GM19099 (cell line): ENCODE data around the gene PDF.

Experiments
- POLR2A ChIP-seq: IDR thresholded peaks from 3 replicates; pipeline ENCODE4 v1.6.1; 2011; ENCODE audit warnings: low read depth; ENCODE audit not compliant: insufficient read length; ENCODE audit errors: extremely low read depth

Gene PDF, protein sequence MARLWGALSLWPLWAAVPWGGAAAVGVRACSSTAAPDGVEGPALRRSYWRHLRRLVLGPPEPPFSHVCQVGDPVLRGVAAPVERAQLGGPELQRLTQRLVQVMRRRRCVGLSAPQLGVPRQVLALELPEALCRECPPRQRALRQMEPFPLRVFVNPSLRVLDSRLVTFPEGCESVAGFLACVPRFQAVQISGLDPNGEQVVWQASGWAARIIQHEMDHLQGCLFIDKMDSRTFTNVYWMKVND

DNA sequence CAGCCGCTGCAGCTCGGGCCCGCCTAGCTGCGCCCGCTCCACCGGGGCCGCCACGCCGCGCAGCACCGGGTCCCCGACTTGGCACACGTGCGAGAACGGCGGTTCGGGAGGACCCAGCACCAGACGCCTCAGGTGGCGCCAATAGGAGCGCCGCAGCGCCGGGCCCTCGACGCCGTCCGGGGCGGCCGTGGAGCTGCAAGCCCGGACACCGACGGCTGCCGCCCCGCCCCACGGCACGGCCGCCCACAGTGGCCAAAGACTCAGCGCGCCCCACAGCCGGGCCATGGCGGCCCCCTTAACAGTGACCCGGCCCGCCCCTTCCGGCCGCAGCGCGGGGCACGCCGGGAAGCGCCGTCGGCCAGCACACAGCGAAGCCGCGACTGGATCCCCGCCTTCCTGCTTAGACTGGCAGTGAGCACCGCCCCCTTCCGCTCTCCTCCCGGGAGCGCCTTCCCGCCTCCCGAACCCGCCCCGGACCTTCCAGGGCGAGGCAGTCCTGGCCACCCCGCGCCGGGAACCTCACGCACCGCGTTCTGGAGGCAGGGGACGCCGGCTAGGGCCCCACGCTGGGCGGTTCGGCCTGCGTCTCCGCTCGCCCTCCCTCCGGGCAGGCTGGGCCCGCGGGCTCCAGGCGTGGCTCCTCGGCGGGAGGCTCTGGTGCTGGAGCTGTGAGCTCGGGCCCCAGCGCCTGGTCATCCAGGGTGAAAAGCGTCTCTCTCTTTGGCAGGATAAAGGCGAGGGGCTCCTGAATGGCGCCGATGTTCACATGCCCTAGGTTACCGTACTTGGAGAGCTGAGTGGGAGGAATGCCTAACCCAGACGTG lies at the start of gene PDF:
PDF (minus strand) TSS at position 303 of the 824 bp plus-strand sequence; CDS start at position 285, 18 bp downstream.
- TF ChIP-seq POLR2A: peak; percentile 85

DNA sequence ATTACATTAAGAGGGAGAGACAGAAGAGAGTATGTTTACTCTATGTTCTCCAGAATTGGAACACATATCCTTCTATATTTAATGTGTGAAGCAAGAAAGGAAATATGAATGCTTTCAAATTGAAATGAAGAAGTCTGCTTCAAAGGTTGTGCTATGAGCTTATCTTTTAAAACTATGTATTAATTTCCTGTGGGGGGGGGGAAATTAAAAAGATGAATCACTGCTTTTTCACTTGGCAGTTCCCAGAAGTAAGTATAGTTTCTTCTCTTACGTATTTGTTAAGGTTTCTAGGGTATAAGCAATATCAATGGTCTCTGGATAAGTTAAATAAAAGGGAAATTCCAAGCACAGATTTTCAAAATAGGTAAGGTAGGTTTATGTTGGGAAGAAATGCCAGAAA lies 48.4 kb upstream of the PDF start:
- no peak for TF ChIP-seq POLR2A

DNA sequence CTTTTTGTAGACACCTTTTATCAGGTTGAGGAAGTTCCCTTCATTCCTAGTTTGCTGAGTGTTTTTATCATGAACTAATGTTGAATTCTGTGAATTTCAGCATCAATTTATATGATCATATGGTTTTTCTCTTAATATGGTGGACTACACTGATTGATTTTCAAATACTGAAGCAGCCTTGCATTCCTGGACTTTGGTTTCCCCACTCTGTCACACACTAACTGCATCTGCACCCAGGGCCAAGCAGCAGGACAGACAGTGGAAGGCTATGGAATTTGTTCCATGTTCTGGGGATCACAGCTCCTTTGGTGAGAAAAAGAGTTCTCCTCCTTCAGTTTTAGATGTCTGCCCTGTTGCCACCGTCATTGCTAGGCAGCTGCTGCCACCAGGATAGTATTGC lies 47.6 kb upstream of the PDF start:
- TF ChIP-seq POLR2A: no peak

DNA sequence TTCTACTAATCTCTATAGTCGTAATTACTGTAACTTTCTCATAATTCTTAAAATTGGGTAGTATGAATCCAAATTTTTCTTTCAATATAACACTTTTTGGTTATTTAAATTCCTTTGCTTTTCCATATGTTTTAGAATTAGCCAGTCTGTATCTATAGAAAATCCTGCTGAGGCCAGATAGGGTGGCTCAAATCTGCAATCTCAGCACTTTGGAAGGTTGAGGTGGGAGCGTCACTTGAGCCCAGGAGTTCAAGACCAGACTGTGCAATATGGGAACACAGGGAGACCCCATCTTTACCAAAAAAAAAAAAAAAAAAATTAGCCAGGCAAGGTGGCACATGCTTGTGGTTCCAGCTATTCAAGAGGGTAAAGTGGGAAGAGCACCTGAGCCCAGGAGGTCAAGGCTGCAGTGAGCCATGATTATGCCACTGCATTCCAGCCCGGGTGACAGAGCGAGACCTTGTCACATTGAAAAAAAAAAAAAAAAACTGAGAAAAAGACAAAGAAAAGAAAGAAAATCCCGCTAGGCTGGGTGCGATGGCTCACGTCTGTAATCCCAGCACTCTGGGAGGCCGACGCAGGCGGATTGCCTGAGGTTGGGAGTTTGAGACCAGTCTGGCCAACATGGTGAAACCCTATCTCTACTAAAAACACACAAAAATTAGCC lies 46.1 kb upstream of the PDF start:
- TF ChIP-seq POLR2A: no peak

DNA sequence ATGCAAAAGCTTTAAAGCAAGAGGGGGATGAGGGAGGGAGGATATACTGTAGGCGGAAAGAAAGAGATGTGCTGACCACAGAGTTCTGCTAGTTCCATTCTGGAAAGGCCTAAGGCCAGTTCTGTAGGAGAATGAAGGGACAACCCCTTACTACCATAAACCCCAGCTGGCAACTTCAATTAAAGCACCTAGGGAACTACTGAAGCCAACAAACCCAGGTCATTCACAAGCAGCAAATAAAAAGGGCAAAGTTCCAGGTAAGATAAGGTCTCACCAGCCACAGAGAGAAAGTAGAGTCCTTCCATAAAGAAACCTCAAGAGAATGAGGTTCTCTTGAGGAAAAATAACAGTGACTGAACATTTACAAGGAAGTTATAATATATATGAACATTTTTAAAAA lies 42.6 kb upstream of the PDF start:
- no peak for TF ChIP-seq POLR2A

DNA sequence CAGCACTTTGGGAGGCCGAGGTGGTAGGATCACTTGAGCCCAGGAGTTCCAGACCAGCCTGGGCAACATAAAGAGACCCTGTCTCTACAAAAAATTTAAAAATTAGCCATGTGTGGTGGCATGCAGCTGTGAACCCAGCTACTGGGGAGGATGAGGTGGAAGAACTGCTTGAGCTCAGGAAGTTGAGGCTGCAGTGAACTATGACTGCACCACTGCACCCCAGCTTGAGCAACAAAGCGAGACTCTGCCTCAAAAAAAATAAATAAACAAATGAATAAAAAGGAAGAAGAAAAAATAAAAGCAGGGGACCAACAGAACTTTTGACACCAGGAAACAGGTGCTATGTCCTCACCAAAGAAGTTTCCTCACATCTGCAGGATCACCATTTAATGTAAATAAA lies 41.2 kb upstream of the PDF start:
- TF ChIP-seq POLR2A: no peak

DNA sequence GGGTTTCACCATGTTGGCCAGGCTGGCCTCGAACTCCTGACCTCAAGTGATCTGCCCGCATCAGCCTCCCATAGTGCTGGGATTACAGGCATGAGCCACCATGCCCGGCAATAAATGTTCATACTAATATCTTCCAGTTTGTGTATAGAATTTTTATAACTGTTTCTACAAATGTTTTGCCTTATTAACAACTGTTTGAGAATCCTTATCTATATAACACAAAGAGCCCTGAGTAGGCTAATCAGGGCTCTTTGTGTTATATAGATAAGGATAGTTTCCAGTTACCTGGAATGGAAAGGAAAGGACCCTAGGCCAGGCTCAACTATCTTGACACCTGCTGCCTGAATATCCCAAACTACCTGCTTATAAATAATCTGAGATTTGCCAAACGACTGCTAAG lies 38.5 kb upstream of the PDF start:
- no peak for TF ChIP-seq POLR2A

DNA sequence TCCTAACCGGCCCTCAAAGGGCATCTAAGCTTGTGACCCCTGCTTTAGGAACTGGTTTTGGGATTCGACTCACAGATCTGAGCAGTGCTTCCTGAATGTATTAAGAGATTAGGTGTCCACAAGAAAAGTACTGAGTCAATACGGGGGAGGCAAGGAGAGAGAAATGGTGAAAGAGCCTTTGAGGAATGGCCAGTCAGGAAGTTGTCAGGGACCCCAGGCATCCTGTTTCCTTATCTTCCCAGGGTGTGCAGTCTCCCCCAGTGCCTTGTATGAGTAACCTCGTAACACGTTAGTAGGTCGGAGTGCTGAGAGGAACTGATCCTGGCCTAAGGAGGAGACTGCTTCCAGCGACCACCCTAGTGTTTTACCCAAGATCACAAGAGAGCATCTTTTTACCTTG lies 37.6 kb upstream of the PDF start:
- TF ChIP-seq POLR2A: no peak

DNA sequence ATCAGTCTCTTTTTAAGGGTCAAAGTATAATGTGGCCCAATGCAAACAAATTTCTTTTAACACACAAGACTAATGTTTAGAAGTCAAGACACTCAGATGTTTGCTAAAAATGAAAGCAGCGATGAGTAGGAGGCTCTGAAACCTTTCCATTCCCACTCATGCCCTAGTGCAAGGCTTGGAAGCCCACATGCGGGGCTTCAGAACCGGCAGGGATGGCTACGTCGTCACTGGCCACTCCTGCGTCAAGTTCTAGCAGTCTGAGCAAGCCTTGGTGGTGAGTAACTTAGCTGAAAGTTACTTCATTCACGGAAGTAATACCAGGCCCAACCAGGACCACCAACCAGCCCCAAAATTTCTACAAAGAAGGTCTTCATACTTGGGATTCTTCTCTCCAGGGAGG lies 36.0 kb upstream of the PDF start:
- TF ChIP-seq POLR2A: no peak

DNA sequence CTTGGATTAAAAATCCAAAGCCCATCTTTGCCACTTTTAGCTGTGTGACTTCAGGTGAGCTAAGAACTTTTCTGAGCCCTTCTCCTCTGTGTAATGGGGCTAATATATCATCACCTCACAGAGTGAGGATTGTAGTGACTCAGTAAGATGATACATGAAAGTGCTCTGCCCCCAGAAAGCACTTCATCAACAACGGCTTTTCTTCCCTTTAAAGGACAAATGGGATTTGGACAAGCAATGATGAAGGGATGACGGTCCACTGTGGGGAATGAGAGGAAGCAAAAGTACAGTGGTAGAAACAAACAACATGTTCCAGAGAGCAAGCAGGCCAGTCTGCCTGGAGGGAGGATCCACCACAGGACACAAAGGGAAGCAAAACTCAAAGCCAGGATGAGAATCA lies 35.5 kb upstream of the PDF start:
- no peak for TF ChIP-seq POLR2A

DNA sequence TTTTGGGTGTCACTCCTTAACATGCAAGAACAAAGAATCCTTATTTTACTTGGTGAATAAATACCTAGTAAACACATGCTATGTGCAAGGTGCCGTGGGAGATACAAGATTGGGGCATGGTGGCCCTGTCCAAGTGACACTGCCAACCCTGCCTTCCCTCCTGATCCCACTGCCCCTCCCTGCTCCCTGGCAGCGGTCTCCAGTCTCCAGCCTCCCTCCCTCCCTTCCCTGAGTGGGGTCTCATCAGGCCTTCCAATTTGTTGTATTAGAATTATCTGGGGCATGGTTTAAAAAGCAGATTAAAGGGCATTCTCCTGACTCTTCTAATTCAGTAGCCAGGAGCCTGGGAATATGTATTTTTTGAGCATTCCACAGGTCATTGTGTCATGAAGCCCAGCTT lies 33.7 kb upstream of the PDF start:
- no peak for TF ChIP-seq POLR2A

DNA sequence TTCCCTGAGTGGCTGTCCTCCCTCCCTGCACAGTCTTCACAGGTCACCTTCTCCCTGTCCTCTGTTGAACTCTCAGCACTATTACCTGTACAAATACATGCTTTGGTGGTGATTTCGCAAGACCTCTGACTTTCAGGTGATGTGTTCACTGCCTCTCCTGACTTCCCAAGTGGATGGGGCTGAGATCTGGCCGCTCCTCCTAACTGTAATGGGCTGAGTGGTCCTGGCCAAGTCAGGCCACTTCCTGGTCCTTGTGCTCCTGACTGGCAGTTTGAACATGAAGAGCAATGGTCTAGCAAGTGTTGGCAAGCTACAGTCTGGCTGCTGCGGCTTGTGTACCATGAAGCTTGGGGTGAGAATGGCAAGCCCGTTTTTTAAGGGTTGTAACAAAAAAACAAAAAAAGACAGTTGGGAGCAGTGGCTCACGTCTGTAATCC lies 32.9 kb upstream of the PDF start:
- TF ChIP-seq POLR2A: no peak

DNA sequence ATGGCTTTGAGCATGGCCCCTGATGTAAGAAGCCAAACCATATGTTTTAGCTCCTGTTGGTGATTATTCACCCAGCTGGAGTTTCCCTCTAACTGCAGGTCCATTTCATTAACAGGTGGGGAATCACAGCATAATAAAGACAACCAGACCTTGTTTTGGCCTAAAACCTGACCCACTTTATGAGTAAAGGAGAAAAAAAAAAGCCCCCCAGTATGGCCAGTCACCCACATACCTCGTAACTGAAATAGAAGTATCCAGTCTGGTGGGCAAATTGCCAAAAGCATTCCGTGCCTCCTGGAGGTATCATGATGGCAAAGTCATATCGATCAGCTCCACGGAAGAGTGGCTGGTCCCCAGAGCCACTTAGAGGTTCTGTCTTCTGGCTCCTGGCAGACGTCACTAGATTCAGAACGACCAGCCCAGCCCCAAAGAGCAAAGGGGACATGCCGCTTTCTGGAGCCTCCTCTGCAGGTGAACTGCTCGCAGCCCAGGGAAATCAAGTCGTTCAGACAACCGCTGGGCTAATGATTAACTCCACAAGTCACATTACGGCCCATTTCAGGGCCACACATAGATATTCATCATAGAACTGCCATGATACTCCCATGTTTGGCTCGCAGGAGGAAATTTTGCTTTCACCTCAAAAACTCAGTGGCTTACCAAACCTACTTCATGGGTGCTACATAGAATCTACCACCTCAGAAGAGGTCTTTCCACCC lies 21.1 kb upstream of the PDF start, which contains the start of gene TMED6:
TMED6 (minus strand) TSS at position 478 of the 719 bp plus-strand sequence; CDS start at position 445, 33 bp downstream.
- TF ChIP-seq POLR2A: no peak

DNA sequence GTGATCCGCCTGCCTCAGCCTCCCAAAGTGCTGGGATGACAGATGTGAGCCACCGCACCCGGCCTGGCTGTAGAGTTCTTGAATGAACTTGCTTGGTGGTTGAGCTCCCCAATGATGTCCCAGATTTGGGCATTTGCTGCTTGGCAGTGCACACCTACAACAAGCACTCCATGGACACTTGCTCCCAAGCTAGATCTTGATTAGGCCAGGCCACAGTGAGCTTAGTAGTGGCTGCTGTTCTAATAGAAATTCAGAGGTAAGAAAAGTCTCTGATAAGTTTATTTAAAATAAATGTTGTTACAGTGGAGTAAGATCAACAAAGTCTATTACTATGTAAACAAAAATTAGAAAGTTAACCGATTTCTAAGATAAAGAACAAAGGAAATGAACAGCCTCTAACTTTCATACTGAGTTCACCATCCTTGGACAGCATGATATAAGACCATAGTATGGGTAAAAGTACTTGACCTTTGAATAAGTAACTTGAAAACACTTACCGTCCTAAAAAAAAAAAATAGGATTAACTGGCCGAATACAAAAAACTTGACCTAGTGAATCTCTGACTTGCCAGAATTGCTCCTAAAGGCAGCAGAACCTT lies 20.2 kb upstream of the PDF start:
- no peak for TF ChIP-seq POLR2A

DNA sequence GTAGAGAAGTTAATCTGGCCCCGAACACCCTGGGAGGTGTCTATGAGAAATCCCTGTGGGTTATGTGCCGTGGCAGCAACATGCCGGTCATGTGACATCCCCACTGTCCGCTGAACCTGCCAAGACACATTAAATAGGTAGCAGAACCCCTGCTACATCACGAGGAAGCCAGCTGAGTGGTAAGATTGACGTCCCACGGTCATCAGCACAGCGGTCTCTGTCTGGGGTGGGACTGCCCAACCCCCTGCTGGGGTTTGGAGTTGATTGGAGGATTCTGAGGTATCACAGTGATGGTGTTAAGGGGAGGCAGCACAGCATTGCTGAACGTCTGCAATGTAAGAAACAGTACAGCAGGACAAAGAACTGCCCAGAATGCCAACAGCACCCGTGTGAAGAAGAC lies 19.1 kb upstream of the PDF start:
- TF ChIP-seq POLR2A: no peak
